Panc1 (cell line): Measurements from ENCODE around the gene ACAT2. TPM values are rescaled to one million over a fixed set of nuclear protein-coding genes. Genes with fewer than 3 reads are reported as not detected.
"Not testable (repeated sequence)": the region's sequence is repeated elsewhere in the genome, so short reads cannot be mapped to it uniquely, and the experiment has no call there.

Experiments
- ATAC-seq: fragments of 200-7000 bp; cut with Tn5 transposase; 2 replicates; pipeline ENCODE4 v1.9.1; 2020; ENCODE audit warnings: mild to moderate bottlenecking, moderate library complexity
- BruUV-seq: library from RNA; stranded (reverse); fragments of 400-500 nt; replicated peaks from 2 replicates; lab custom pipeline; 2021; lab: Mats Ljungman, UMichigan
- CTCF ChIA-PET: fragments of 300-600 bp; sonication (Branson Sonifier 250); formaldehyde crosslinking; loops from one replicate; lab custom pipeline; 2022; ENCODE audit warnings: antibody characterized with exemption; lab: Charles Lee
- POLR2A ChIA-PET: fragments of 300-600 bp; sonication (Branson Sonifier 250); formaldehyde crosslinking; loops from one replicate; lab custom pipeline; 2022; ENCODE audit warnings: antibody characterized with exemption; lab: Charles Lee
- DNase-seq: peaks from one replicate; pipeline ENCODE4 v3.0.0-alpha.2; 2010; ENCODE audit warnings: low read depth, low spot score
- H3K27ac ChIP-seq: 2 replicates; pipeline ENCODE4 v1.5.1; 2011; ENCODE audit warnings: mild to moderate bottlenecking, low read length, inconsistent platforms
- H3K27me3 ChIP-seq: fragments of 200-500 bp; sonication (Bioruptor generic); 2 replicates; pipeline ENCODE4 v1.6.0; 2014; ENCODE audit warnings: low read length, inconsistent platforms; ENCODE audit not compliant: control insufficient read depth, insufficient read depth
- H3K36me3 ChIP-seq: fragments of 200-500 bp; sonication (Bioruptor generic); 2 replicates; pipeline ENCODE4 v1.5.1; 2014; ENCODE audit warnings: inconsistent platforms, mild to moderate bottlenecking, low read length, moderate library complexity; ENCODE audit not compliant: control insufficient read depth, insufficient read depth
- H3K4me1 ChIP-seq: 2 replicates; pipeline ENCODE4 v1.5.1; 2011; ENCODE audit warnings: inconsistent platforms, mild to moderate bottlenecking, low read length, moderate library complexity; ENCODE audit not compliant: control insufficient read depth, insufficient read depth
- H3K4me3 ChIP-seq, 2 experiments: 2 replicates each; pipeline ENCODE4 v1.5.1; 2011 to 2012; ENCODE audit warnings: low read depth in 2 of 2, low read length in 2 of 2, mild to moderate bottlenecking in 2 of 2, inconsistent platforms in 1 of 2, moderate library complexity in 1 of 2
- H3K9me3 ChIP-seq: fragments of 200-500 bp; sonication (Bioruptor generic); 2 replicates; pipeline ENCODE4 v1.5.1; 2014; ENCODE audit warnings: low read depth, mild to moderate bottlenecking, inconsistent platforms, low read length, moderate library complexity; ENCODE audit not compliant: control insufficient read depth, insufficient read depth
- CTCF ChIP-seq: fragments of 450-650 bp; IDR thresholded peaks from 2 replicates; pipeline ENCODE4 v1.5.1; 2017; ENCODE audit warnings: mild to moderate bottlenecking
- POLR2AphosphoS5 ChIP-seq: IDR thresholded peaks from 2 replicates; pipeline ENCODE4 v1.6.1; 2012; ENCODE audit warnings: mild to moderate bottlenecking, low read depth, low read length, moderate library complexity
- REST ChIP-seq, 2 experiments: IDR thresholded peaks; 2 replicates each; pipeline ENCODE4 v1.6.1; 2011 to 2012; ENCODE audit warnings: low read depth in 2 of 2, control low read depth in 1 of 2, low read length in 1 of 2, mild to moderate bottlenecking in 1 of 2, moderate library complexity in 1 of 2; ENCODE audit not compliant: insufficient read depth in 1 of 2
- SIN3A ChIP-seq: IDR thresholded peaks from 2 replicates; pipeline ENCODE4 v1.6.1; 2012; ENCODE audit warnings: low read depth, mild to moderate bottlenecking, low read length, moderate library complexity, borderline replicate concordance; ENCODE audit not compliant: insufficient read depth
- TCF7L2 ChIP-seq: IDR thresholded peaks from 2 replicates; pipeline ENCODE4 v1.6.1; 2011; ENCODE audit warnings: mild to moderate bottlenecking, low read depth, low read length, inconsistent platforms
- in situ Hi-C: cut with HindIII; loops from 2 replicates; pipeline ENCODE4 v1.10.0; 2016; ENCODE audit warnings: low sequenced_read_pairs, low pct_unique_long_range_greater_than_20kb
- intact Hi-C: fragments of 100-400 bp; cut with micrococcal nuclease; formaldehyde crosslinking; loops from one replicate; pipeline ENCODE4 v1.10.0; 2022; ENCODE audit not compliant: unreplicated experiment
- total RNA-seq: library from RNA; stranded (reverse); gene quantifications from one replicate; pipeline ENCODE4 v1.2.1, GENCODE V29; 2021; ENCODE audit not compliant: unreplicated experiment

ACAT2 gene
- total RNA-seq, 1 experiment from 2014 or later: 112 TPM

- Histone ChIP-seq H3K9me3 (no peaks in the 10 kb centered on the region), H3K4me1 (no peaks in the 10 kb centered on the region), H3K27ac (no peak overlapping the region), H3K4me3 (no peak overlapping the region), H3K36me3 (peaks cover 72% of the 10 kb centered on the region), H3K27me3 (no peaks in the 10 kb centered on the region)
- TF ChIP-seq REST (IDR thresholded peaks at IDR 0.05; ENCODE audit: insufficient read depth in 1 of 2, low read depth in 2 of 2, low read length in 1 of 2): no peak
- no peak for TF ChIP-seq TCF7L2
- TF ChIP-seq SIN3A: no peak
- TF ChIP-seq CTCF: no peak
- TF ChIP-seq POLR2AphosphoS5: no peak
- ATAC-seq (no peak), DNase-seq (no peak)
- CTCF ChIA-PET: no interaction called here
- POLR2A ChIA-PET: no interaction called here
- no TSS peak for BruUV-seq
- in situ Hi-C loops: no loop called here
- intact Hi-C loops: no loop called here
These were observed 15.1 kb upstream of the ACAT2 start for GRCh38 chr6:159746759-159747158.

GRCh38 chr6:159748127-159748526 lies 13.7 kb upstream of the ACAT2 start:
- BruUV-seq, H3K9me3 ChIP-seq, POLR2A ChIA-PET, intact Hi-C loops, DNase-seq, H3K4me3 ChIP-seq, CTCF ChIA-PET, ATAC-seq, in situ Hi-C loops, H3K4me1 ChIP-seq, H3K27ac ChIP-seq, H3K27me3 ChIP-seq: not testable (repeated sequence)
- H3K36me3 ChIP-seq: peaks cover 71% of the 10 kb centered on the region

- Histone ChIP-seq H3K27me3 (no peaks in the 10 kb centered on the region), H3K9me3 (no peaks in the 10 kb centered on the region), H3K27ac (no peak overlapping the region), H3K4me1 (no peaks in the 10 kb centered on the region), H3K36me3 (peaks cover 64% of the 10 kb centered on the region), H3K4me3 (no peak overlapping the region)
- ChIA-PET CTCF (no interaction called here), POLR2A (no interaction called here)
- in situ Hi-C loops (no loop called here), intact Hi-C loops (no loop called here)
- ATAC-seq: no peak
- TF ChIP-seq TCF7L2: no peak
- TF ChIP-seq CTCF: no peak
- no peak for TF ChIP-seq REST (IDR thresholded peaks at IDR 0.05; ENCODE audit: insufficient read depth in 1 of 2, low read depth in 2 of 2, low read length in 1 of 2)
- no peak for TF ChIP-seq SIN3A
- TF ChIP-seq POLR2AphosphoS5: no peak
- no TSS peak for BruUV-seq
- no peak for DNase-seq
These were observed 10.4 kb upstream of the ACAT2 start for GRCh38 chr6:159751448-159751847.
